ENCODE measurements around the gene ABLIM1.

DNA sequence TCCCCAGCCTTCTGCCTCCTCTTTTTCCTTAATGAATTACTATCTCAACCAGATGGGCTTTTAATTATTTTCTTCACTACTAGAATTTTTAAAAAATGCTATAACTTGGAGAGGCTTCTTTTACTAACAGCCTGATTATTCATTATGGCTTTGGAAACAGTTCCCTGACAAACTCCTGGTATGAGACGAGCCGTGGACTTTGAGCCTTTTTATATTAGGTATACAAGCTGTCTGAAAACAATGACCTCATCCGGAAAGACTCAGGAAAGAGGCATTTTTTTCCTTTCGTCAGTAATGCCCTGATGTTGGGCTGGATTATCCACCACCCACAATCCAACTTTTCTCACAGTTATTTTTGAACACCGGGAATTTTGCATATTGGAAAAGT, 26.7 kb upstream of the ABLIM1 start:
- TF ChIP-seq, protein P1, sequence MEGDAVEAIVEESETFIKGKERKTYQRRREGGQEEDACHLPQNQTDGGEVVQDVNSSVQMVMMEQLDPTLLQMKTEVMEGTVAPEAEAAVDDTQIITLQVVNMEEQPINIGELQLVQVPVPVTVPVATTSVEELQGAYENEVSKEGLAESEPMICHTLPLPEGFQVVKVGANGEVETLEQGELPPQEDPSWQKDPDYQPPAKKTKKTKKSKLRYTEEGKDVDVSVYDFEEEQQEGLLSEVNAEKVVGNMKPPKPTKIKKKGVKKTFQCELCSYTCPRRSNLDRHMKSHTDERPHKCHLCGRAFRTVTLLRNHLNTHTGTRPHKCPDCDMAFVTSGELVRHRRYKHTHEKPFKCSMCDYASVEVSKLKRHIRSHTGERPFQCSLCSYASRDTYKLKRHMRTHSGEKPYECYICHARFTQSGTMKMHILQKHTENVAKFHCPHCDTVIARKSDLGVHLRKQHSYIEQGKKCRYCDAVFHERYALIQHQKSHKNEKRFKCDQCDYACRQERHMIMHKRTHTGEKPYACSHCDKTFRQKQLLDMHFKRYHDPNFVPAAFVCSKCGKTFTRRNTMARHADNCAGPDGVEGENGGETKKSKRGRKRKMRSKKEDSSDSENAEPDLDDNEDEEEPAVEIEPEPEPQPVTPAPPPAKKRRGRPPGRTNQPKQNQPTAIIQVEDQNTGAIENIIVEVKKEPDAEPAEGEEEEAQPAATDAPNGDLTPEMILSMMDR (IDR thresholded peaks at IDR 0.05): no peak
- no peak for TF ChIP-seq ZFX (IDR thresholded peaks at IDR 0.05; ENCODE audit: borderline replicate concordance)

Measured in 22Rv1 (cell line).